CD4-positive, alpha-beta T cell treated with Interleukin-15 for 4 hours (primary cell): ENCODE results near the gene LSAMP.
A peak's percentile ranks its signal among the peaks of the same experiment; 100 is the strongest.
"Not testable (repeated sequence)": the region's sequence is repeated elsewhere in the genome, so short reads cannot be mapped to it uniquely, and the experiment has no call there.

ENCODE experiments used
- DNase-seq: peaks from one replicate; pipeline ENCODE4 v3.0.0-alpha.2; 2020; ENCODE audit warnings: low spot score

LSAMP gene

GRCh38 chr3:115792206-115792955 lies 652.9 kb downstream of the LSAMP start:
- DNase-seq = peak; percentile 47

- DNase-seq = not testable (repeated sequence)
Observed at GRCh38 chr3:115791271-115792153, 653.8 kb downstream of the LSAMP start.

- DNase-seq = peak; percentile 65
Observed at GRCh38 chr3:115790759-115791158, 654.5 kb downstream of the LSAMP start.

- no peak for DNase-seq
Observed at GRCh38 chr3:115789481-115789880, 655.8 kb downstream of the LSAMP start.

- DNase-seq = no peak
Observed at GRCh38 chr3:115788921-115789470, 656.3 kb downstream of the LSAMP start.

- no peak for DNase-seq
Observed at GRCh38 chr3:115787818-115788217, 657.5 kb downstream of the LSAMP start.

- DNase-seq = no peak
Observed at GRCh38 chr3:115785782-115786181, 659.5 kb downstream of the LSAMP start.

GRCh38 chr3:115784739-115785536 lies 660.3 kb downstream of the LSAMP start:
- DNase-seq = no peak

- DNase-seq = peak; percentile 87
Observed at GRCh38 chr3:115783938-115784738, 661.1 kb downstream of the LSAMP start.

GRCh38 chr3:115783426-115783825 lies 661.9 kb downstream of the LSAMP start:
- not testable (repeated sequence) for DNase-seq

- DNase-seq = no peak
Observed at GRCh38 chr3:115779011-115779410, 666.3 kb downstream of the LSAMP start.

GRCh38 chr3:115772951-115773350 lies 672.3 kb downstream of the LSAMP start:
- DNase-seq = no peak

- DNase-seq = no peak
Observed at GRCh38 chr3:115768661-115769060, 676.6 kb downstream of the LSAMP start.

GRCh38 chr3:115766587-115767482 lies 678.5 kb downstream of the LSAMP start:
- no peak for DNase-seq

GRCh38 chr3:115761927-115762305 lies 683.4 kb downstream of the LSAMP start:
- no peak for DNase-seq

- no peak for DNase-seq
Observed at GRCh38 chr3:115760716-115761115, 684.6 kb downstream of the LSAMP start.

GRCh38 chr3:115758076-115758763 lies 687.1 kb downstream of the LSAMP start:
- DNase-seq = no peak

- DNase-seq = not testable (repeated sequence)
Observed at GRCh38 chr3:115752978-115753377, 692.3 kb downstream of the LSAMP start.
